ENCODE measurements around the gene MFSD8.
"Not testable (repeated sequence)": the region's sequence is repeated elsewhere in the genome, so short reads cannot be mapped to it uniquely, and the experiment has no call there.

MFSD8 gene

GRCh38 chr4:127965062-127965802, at the start of gene MFSD8, which contains the start of gene ABHD18:
Gene MFSD8 (minus strand): TSS chr4:127965173. CDS start chr4:127965133, 40 bp downstream.
Gene ABHD18 (plus strand): TSS chr4:127965406. CDS start chr4:127982956, 17,550 bp downstream.
- peak; percentile 100 for DNase-seq

GRCh38 chr4:128009428-128009827, 44.5 kb upstream of the MFSD8 start:
- no peak for DNase-seq

GRCh38 chr4:128006592-128006991, 41.6 kb upstream of the MFSD8 start:
- DNase-seq = no peak

GRCh38 chr4:127997534-127998388, 32.8 kb upstream of the MFSD8 start:
- DNase-seq = peak; percentile 64

GRCh38 chr4:127996521-127996920, 31.5 kb upstream of the MFSD8 start:
- not testable (repeated sequence) for DNase-seq

- no peak for DNase-seq
Measured at GRCh38 chr4:127995776-127996175, 30.8 kb upstream of the MFSD8 start.

GRCh38 chr4:127993151-127993550, 28.2 kb upstream of the MFSD8 start:
- no peak for DNase-seq

GRCh38 chr4:127988638-127989037, 23.7 kb upstream of the MFSD8 start:
- no peak for DNase-seq

GRCh38 chr4:127985989-127986388, 21.0 kb upstream of the MFSD8 start:
- DNase-seq = no peak

GRCh38 chr4:127982445-127982844, 17.5 kb upstream of the MFSD8 start:
- no peak for DNase-seq

GRCh38 chr4:127978930-127979329, 14.0 kb upstream of the MFSD8 start:
- DNase-seq = no peak

GRCh38 chr4:127975121-127975770, 10.3 kb upstream of the MFSD8 start:
- DNase-seq = peak; percentile 8

GRCh38 chr4:127970925-127971324, 6.0 kb upstream of the MFSD8 start:
- not testable (repeated sequence) for DNase-seq

- no peak for DNase-seq
Measured at GRCh38 chr4:127968586-127968985, 3.6 kb upstream of the MFSD8 start.

- DNase-seq = no peak
Measured at GRCh38 chr4:127967141-127967775, 2.3 kb upstream of the MFSD8 start.

- peak; percentile 64 for DNase-seq
Measured at GRCh38 chr4:127965803-127966175, 816 bp upstream of the MFSD8 start.

GRCh38 chr4:127964426-127965061, 429 bp downstream of the MFSD8 start:
- DNase-seq = not testable (repeated sequence)

- peak; percentile 16 for DNase-seq
Measured at GRCh38 chr4:127963633-127964398, 1.2 kb downstream of the MFSD8 start.

- no peak for DNase-seq
Measured at GRCh38 chr4:127959794-127960193, 5.2 kb downstream of the MFSD8 start.

GRCh38 chr4:127957105-127957504, 7.9 kb downstream of the MFSD8 start:
- no peak for DNase-seq

- peak; percentile 2 for DNase-seq
Measured at GRCh38 chr4:127936974-127937373, 28.0 kb downstream of the MFSD8 start.

GRCh38 chr4:127931836-127932235, 33.1 kb downstream of the MFSD8 start:
- DNase-seq = not testable (repeated sequence)

Measured in activated CD4-positive, alpha-beta T cell treated with anti-CD3 and anti-CD28 coated beads, Interleukin-2, amount 50 U/mL, for 16 hours (primary cell).